Cerebellar cortex (tissue), 1 donor: ENCODE data around the gene PAX5.

Source experiments
- DNase-seq: peaks from one replicate; pipeline ENCODE4 v3.0.0-alpha.2; 2015; ENCODE audit warnings: low spot score

PAX5 gene

DNA sequence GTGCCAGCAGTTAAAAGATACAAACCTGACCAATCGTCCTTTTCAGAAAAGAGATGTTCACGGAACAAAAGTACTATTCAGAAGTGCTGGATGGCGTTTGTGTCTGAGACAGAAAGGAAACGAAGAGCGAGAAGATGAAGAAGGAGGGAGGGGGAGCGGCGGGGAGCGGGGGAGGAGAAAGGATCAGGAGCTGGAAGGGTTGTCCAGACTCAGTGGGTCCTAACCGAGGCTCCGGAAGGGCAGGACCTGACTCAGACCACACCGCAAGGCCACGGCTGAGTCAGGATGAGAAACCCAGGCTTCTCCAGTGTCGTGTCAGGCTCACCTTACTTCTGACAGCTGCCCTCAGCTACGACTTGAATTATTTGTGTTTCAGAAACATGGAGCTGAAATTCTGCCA lies 46.2 kb downstream of the PAX5 start:
- no peak for DNase-seq

DNA sequence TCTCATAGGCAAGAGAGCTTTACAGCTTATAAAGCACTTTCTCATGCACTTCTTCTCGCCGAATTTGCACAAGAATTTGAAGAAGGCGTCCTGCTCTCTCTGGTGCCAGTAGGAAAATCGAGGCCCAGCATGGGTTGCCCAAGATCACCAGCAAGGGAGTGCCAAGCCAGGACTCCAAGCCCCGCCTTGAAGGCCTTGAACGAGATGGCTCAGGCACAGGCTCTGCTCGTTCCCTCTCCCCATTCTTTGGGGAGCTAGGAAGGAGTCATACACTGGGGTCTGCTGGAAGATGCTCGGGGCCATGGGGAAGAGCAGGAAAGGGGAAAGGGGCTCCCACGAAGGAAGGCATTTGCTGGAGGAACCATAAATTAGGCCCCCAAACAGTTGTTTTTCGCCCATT lies 46.7 kb downstream of the PAX5 start:
- no peak for DNase-seq

DNA sequence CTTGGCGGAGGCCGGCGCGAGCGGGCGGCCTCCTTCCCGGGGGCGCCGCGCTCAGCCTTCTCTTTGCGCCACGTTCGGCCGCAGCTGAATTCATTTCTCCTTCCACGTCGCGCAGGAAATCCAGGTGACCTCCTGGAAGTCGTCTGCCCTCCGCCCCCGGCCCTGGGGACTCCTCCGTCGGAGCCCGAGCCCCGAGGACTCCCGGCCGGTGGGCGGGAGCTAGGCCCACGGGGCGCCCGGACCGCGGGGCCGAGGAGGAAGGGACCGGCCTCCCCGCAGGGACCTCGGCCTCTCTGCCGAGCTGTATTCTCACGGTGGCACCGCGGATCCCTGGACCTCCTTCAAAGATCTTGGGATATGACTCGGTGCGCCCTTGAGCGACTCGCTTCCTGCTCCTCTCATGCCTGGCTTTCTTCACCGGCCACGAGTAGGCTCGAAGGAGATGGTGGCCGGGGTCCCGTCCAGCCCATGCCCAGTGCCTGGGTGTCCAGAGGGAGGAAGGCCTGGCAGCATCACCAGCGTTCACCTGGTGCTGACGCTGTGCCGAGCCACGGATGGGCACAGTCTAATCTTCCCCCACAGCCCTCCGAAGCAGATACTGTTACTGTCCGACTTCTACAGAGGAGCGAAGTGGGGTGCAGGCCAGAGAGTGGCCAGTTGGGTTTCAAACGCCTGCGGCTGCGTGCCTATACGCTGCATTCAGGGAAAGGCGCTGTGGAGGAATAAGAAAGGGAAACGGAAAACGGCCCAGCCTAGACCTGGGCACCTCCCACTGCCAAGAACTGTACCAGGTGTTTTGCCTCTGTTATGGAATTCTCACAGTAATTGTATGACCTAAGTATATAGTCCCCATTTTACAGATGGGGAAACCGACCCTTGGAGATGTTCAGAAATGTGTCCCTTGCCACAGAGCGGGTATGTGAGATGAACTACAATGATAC lies 47.3 kb downstream of the PAX5 start:
- DNase-seq: no peak

DNA sequence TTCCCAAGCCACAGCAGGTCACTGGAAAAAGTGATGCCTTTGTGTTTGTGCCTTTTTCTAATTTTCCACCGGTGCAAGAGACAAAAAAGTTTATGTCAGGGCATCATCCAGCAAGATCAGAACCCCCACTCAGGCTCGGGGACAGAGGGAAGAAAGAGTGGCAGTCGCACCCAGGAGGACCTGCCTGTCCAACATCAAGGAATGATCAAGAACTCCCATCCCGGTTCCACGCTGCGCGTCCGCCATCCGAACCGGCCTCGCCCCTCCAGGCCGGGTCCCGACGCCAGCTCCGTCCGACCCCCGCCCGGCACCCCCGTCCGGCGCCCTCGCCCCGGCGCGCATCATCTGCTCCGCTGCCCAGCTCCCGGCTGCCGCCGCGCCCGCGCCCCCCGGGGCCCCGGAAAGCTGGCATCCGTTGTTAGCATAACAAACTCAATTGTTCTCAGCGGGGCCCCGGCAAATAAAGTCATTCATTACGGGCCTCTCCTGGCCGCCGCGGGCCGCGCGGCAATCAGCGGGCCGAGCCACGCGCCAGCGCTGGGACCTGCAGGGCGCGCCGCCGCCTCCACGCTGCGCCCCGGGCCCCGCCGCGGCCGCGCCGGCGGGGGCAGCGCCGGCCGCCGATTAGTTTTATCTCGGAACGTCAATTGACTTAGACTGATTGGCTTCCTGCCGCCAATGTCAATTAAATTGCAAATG lies 48.1 kb downstream of the PAX5 start:
- no peak for DNase-seq

DNA sequence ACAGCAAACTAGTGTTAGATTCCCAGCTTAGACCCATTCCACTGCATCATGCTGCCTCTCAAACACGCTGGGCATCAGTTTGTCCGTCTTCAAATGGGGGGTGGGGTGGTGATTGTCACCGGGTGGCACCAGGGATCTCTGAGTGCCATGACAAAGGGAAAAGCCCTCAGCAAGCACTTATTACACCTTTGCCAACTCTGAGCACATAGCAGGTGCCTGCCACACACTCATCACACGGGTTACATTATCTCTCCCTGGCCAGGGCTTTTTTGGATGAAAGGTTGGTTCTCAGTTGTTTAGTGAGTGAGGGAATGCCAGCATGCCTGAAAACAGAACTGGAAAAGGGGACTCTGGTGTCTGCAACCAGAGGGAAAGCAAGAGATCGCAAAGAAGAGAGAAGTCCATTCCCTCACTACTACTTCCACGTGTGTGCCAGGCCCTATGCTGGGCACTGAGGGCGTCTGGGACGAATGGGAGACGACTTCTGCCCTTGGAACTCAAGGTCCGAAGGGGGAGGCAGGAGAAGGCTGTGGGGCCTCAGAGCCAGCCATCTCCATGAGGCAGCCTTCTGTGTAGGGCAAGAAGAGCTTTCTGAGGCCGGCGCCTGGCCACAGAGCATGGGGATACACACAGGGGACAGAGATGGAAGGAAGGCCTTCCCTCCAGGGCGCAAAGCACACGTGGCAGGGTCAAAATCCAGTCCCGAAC lies 48.9 kb downstream of the PAX5 start:
- no peak for DNase-seq

DNA sequence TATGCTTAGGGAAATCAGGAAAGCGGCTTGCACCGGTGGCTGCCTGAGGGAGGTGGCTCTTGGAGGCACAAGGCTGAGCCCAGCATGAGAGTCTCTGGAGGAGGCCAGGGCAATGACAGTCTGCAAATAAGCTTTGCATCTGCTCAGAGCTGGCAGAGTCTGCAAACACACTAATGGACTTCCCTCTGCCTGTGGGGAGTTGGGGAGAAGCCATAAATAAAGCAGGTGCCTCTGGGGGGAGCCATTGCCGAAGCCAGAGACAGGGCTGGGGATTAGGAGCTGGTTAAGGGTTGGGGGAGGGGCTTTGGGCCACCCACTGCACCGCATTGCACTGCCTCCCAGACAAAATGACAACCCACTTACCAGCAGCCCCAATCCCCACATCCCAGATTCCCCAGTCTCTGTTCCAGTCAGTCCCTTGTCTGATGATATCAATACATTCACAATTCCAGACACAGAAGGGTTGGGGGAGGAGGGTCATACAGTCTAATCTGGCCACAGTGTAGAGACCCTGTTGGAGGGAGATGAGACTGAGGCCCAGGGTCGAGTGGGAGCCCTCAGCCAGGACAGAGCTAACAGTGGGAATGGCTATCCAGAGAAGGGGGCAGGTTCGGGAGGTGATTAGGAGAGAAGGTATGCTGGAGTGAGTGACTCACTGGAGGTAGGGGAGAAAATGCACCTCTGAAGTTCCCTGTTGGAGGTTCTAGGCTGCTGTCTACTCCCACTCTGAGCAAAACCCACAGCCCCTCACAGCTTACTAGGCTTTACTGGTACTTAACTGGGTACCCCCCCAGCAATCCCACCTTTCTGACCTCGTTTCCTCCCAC lies 53.7 kb downstream of the PAX5 start:
- DNase-seq: peak; percentile 52

DNA sequence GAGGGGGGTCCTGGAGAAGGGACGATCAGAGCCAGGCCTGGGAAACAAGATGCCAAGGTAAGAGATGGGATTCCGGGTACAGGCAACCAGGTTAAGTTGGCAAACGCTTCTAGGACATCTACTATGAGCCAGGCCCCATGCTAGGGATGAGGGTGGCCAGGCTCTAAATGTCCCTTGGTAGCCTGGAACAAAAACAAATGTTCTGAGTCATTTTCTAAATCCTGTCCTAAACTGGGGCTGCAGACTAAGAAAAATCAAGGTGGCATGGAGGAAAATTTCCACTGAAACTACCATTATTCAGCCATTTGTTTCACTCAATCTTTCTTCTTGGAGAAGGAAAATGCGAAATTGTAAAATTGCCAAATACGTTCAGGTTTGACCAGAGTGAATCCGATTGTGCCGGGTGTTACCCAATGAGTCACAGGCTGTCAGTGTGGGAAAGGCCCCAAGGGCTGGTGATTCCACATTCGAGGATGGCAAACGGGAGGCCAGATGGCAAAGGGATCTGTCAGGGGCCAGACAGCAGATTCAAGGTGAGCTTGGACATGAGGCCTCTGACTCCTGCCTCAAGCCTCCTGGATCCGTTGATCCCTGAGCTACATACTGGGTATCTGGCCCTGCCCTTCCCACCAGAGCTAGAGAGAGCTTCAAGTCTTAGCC lies 57.6 kb downstream of the PAX5 start:
- DNase-seq: peak; percentile 84

DNA sequence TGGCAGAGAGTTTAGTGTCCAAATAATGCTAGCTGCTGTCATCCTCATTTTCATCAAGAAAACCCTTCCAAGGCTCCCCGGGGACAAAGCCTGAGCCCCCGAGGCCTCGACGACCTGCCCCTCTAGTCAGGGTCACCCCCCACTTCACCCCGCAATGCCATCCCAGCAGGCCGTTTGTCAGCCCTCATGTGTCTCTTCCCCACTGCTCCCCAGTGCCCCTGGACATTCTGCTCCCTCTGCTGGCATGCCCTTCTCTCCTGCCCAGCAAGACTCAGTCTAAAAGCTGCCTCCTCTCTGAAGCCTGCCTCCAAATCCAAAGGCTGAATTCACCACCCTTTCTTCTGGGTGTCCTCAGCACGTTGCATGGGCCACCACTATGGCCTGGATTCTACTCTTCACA lies 59.3 kb downstream of the PAX5 start:
- no peak for DNase-seq

DNA sequence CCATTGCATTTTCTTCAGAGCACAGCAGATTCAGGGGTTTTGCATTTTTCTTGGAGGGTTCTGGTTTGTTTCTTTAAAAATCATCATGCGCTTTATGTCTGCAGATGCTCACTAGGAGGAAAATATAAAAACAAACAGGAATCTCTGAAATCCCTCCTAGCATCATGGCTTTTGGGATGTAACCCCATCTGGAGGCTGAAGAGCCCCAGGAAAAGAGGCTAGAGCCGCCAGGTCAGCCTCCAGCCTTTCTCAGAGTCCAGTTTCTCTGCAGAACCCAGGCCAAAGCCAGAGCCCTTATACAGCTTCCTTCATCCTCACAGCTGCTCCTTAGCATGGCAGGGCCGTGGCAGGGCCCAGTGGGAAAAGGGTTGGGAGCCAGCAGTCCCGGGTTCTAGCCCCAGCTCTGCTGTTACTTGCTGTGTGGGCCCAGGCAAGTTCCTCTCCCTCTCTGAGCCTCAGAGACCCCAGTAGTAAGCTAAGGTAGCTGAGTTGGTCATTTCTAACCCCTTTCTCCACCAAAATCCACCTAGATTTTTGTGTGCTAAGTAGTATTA lies 62.1 kb downstream of the PAX5 start:
- no peak for DNase-seq

DNA sequence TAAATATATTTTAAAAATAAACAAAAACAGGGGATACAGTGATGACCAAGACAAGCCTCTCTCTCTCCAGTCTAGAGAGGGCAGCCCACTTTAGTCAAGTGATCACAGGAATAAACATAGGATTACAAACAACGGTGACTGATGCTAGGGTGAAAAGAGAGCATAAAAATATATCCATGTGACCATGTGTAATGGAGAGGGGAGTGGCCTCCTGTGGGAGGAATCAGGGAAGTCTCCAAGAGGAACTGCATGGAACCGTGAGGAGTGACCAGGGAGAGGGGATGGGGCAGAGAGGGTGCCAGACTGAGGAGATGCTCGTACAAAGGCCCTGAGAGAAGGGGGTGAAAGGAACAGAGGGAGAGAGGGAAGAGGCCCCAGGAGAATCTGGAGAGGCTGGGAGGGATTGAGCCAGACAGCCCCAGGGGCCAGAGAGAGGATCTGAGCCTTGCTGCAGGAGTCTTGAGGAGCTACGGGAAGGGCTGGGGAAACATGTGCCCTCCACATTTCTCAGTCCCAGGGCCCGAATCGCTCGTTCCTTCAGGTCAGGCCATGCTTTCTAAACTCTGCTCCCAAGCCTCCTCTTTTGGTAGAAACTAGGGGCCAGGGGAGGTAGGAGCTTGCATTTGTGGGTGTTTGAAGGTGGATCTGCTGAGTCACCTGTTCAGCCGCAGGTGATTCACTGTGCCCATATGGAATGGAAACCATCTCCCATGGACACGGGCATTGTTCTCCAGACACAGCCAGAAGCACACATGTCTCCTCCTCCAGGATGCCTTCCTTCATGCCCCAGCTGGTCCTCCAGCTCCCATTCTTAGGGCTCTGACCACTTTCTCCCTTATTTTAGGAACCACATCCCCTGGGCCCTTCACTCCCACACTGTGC lies 63.8 kb downstream of the PAX5 start:
- DNase-seq: no peak

DNA sequence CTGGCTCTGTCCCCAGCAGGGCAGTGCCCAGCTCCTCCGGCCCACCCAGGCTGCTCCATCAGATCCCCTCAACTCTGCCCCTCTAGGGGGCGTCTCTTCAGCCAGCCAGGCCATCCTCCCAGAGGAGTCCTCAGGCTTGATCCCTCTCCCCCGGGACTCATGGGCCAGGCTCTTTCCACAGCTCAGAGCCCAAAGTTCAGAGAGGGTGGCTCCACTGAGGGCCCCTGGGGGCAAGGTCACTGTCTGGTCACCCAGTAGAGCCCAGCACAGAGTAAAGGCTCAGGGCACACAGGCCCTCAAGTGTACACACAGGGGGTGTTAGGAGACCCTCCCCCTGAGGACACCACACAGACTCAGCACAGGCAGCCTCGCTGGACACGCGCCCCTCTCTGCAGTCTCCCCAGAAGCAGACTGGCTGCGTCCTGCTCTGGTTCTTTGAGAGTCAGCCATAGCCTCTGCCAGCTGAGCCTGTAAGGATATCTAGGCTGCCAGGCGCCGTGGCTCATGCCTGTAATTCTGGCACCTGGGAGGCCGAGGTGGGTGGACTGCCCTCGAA lies 64.8 kb downstream of the PAX5 start:
- no peak for DNase-seq

DNA sequence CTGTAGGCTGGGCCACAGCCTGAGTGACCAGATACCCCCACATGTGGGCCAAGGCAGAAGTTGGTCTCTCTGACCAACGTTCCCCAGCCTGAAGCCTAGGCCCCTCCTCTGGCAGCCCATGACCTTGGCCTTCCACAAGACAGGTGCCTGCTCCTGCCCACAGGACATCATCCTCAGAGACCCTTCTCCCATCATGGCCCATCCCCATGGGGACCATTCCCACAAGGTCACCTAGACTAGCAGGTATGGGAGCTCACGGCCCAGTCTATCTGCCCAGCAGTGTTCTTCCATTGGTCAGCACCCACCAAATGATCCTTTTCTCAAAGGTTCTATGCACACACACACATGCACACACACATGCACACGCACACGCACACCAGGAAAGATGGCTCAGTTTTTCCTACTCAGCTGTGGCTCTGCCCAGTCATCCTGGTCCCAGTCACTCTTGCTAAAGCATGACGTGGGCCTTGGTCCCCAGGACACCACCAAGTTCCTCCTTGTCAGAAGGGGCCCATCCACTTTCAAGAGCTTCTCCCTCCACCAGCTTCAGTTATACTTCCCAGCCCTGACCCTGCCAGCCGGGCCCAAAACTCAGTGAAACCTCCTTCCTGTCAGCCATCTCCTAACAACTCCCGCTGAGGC lies 65.4 kb downstream of the PAX5 start:
- DNase-seq: no peak

DNA sequence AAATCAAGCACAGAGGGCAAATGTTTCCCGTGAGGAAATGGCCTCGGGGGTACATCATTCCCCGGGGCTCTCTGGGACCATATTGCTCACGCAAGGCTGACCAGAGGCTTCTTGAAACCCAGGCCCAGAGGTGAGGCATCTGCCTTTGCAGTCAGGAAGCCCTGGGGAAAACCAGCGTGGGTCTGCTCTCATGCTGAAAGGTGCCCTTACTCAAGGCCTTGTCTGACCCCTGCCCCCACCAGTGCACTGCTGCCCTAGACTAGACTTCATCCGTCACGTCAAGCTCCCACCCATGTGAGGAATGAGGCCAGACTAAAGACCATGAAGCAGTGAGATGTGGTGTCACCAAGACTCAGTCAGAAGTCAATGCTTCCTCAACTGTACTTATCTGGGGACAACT lies 66.1 kb downstream of the PAX5 start:
- DNase-seq: no peak

DNA sequence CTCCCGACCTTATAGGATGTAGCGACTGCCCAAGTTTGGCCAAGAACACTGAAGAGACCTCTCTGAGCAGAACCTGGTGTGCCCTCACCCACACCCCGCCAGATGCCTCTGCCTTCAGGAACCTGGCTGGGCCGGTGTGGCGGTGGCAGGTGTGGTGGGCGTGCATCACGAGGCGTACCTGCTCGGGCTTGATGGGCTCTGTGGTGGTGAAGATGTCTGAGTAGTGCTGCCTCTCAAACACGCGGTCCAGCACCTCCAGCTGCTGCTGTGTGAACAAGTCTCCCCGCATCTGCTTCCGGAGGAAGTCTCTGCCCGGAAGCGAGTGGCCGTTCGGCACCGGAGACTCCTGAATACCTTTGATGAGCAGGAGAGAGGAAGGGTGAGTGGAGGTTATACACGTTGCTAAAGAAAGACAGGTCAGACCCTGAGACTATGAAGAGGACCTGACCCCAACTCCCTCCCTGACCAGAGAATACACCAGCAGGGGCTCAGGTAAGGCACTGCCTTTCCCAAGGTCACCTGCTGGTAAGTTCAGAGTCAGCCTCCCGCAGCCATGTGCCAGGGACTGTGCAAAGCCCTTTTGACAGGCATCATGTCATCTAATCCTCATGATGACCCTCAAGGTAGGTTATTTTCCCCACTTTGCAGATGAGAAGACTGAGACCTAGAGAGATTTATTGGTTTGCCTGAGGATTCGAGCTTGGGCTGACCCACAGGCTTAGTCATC lies 67.5 kb downstream of the PAX5 start:
- DNase-seq: no peak

DNA sequence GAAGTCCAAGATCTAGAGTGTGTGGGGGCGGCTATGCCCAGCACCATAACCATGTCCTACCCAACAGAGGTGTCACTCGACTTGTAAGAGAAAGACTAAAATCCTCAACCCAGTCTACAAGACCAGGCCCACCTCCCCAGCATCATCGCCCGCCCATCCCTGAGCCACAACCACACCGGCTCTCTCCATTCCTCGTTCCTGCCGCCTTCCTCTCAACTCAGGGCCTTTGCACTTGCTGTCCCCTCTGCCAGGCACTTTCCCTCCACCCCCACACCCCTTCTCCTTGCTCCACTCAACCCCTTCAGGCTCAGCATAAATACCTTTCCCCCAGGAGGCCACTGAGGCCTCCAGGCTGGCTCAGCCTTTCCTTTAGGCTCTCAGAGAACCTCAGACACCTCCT lies 69.3 kb downstream of the PAX5 start:
- DNase-seq: no peak

DNA sequence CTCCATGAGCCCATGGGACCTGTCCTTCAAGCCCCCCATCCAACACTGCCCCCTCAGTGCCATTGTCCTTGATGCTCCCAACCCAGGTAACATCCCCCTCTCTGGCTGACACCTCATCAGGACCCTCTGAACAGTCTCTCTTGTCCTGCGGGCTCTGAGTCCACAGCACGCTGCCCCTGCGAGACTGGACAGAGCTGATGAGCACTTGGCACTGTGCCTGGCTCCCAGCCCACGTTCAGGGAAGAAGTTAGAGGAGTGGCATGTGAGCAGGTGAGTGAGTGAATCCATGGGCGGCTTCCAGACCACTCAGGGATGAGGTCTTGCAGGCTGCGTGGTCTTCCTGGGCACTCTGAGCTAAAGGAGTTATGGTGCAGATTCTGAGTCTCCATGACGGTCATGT lies 70.7 kb downstream of the PAX5 start:
- no peak for DNase-seq

DNA sequence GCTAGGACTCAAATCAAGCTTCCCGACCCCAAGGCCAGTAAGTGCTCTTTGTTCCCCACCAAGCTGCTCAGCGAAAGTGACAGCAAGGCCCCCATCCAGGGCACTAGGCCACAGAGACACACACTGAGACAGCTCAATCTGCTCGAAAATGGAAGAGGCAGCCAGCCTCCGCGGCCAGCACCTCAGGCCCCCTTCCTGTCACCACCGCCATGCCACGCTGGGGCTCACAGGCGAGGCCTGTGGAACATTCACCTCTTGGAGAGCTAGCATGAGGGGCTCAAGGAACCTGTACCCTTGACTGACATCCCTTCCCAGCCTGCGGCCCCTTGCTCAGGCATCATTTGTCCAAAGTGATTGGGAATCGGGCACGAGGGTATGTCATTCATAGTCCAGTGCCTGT lies 71.4 kb downstream of the PAX5 start:
- DNase-seq: no peak

DNA sequence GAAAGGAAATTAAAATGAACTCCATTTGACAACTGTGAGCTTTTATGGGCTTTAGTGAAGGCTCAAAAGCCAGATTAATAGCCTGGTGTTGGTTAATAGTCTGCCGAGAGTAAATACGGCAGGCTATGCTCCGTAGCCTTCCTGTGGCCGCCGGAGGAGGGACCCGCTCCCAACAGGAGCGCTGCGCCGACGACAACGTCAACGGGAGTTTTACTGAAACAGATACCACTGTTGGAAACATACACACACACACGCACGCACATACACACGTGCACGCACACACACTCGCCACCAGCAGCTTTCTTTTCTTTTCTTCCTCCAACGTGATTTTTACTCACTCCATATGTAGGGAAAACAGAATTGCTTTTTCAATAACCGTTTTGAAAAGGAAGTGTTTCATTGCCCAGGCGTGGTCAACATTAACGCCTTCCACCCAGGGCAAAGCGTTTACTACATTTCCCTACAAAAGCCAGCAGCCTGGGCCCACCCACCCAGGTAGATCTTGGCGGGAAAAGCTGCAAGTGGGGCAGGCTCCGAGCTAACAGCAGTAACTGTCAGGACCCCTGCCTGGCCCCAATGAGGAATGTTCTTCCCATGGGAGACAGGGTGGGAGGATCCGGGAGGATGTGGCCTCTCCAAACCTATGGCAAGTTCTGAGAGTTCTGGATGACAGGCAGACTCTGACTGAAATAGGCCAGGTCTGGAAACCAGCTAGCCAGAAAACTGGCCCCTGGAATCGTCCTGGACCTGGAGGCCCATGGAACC lies 72.3 kb downstream of the PAX5 start:
- DNase-seq: no peak
